CD4-positive, alpha-beta T cell treated with Interleukin-4 for 1 hour (primary cell): Measurements from ENCODE around the gene PIGU.

Experiments used
- DNase-seq, 2 donors: peaks; one replicate each; pipeline ENCODE4 v3.0.0-alpha.2; 2020 to 2022

Gene PIGU

DNA sequence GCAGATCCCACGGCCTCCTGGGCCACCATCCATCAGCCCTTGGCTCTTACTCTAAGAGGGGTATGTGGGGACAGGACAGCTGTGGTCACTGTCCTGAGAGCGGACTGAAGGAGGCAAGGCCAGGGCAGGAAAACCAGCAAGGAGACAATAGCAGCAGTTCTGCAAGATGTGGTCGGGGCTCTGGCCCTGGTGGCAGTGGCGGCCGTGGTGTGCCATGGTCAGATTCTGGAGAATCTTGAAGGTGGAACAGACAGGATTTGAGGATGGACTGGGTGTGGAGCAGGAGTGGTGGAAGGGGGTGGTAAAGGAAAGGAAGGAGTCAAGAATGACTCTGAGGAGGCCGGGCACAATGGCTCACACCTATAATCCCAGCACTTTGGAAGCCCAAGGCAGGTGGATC, 124.3 kb downstream of the PIGU start:
- no peak for DNase-seq

DNA sequence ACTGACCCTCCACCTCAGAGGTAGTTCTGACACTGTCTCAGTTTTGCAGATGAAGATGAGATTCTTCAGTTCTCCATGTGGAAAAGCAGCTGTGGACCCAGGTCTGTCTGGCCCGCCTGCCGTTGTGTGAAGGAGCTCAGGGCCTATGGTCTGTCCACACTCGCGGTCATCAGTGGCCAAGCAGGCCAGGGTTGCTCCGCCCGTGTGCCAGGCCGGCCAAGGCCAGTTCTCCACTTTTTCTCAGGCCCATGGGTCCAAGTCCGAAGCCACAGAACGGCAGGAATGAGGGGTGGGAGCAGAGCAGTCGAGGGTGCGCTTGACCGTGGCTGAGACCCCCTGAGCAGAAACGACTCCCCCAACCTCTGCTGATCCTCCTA, 127.0 kb downstream of the PIGU start:
- DNase-seq, result no peak

DNA sequence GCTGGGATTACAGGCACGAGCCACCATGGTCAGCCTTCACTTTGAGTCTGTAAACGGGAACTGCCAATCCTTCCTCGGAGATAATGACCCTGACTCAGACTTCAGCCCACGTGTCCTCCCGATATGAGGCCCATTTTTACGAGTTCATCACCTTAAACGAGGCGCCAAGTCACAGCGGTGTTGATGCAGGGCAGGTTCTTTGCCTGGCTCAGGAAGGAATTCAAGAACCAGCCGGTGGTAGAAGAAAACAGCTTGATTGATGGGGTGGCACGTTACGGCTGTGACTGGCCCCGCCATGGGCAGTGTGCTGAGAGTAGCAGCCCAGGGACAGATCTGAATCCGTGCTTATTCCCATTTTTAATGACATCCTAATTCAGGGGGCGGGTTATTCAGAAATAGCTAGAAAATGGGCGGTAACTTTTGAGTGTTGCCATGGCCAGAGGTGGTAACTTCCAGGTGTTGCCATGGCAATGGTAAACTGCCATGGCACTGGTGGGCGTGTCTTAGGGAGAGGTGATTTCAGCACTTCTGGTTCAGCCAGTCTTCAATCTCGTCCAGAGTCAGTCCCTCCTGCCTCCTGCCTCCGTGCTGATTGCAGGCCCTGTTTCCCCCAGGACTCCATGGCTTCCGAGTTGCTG, 127.5 kb downstream of the PIGU start:
- peak in 1 of 2 donors; percentile 33 for DNase-seq

DNA sequence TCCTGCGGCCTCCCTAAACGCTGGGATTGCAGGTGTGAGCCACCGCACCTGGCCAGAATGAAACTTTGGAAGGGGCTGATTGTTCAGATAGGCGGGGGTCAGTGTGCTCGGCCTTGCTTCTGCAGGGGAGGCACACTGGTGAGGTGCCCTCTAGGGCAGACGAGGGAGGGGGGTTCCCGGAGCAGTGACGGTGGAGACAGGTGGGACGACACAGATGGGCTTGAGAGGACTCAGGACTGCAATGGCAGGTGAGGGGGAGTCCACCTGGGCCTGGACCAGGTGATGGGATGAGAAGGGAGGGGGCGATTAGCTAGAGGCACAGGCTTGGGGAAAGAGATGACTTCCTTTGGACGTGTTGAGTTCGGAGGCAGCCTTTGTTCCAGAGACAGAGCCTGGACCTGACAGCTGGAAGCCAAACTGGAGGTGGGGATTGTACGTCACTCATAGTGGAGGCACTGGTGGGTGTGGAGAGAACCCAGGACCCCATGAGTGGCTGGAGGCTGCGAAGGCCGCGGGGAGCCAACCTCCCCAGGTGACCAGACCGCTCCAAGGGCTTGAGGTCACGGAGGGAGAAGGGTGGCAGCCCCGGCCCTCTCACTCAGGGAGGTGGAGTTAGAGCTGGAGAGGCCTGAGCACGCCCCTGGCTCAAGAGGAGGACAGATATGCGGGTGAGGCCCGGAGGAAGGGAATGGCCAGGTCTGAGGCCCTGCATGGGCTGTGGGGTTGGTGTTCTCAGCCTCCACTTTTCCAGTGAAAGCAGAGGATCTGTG, 128.9 kb downstream of the PIGU start:
- DNase-seq, result no peak

DNA sequence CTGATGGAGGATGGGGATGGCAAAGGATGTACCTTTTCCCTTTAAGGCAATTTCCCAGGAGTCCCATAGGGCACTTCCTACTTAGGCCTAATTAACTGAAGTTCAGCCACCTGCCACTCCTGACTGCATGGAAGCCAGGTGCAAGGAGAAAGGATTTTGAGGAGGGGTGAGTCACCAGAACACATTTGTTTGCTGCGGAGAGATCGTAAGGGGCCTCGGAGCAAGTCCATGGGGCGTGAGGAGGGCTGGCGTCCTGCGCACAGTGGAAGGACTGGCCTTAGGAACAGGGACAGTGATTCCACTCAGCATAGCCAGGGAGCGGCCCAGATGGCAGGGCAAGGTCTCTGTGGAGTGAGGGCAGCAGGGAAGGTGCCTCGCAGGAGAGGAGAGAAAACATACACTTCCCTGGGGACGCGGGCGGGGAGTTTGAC, 130.1 kb downstream of the PIGU start:
- no peak for DNase-seq

DNA sequence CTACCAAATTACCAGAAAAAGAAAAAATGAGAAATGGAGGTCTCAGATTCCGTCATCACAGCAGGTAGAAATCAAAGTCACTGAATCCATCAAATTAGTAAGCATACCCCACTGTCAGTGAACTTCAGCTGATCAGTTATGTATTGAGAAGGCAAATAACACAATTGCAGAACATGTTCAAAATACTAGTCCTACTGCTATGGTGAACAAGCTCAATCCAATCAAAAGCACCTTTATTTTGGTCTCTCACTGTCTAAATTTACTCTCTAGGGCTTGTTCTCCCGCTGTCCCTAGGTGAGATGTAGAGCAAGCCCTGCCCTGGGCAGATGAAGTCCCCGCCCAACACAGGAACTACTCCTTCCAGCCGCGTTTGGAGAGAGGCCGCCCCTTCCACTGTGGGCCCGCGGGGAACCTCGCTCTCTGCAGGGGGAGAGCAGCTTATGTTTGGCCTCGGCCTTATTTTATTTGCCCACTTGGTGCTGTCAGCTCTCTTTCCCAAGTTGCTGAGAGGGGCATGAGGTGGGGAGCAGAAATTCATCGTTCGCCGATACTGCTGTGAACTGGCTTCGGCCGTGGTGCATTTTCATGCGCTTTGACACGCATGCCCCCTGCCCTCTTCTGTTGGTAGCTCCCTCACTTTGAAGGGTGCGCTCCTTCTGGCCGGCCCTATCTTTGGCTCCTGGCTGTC, 132.6 kb downstream of the PIGU start:
- DNase-seq, result no peak

DNA sequence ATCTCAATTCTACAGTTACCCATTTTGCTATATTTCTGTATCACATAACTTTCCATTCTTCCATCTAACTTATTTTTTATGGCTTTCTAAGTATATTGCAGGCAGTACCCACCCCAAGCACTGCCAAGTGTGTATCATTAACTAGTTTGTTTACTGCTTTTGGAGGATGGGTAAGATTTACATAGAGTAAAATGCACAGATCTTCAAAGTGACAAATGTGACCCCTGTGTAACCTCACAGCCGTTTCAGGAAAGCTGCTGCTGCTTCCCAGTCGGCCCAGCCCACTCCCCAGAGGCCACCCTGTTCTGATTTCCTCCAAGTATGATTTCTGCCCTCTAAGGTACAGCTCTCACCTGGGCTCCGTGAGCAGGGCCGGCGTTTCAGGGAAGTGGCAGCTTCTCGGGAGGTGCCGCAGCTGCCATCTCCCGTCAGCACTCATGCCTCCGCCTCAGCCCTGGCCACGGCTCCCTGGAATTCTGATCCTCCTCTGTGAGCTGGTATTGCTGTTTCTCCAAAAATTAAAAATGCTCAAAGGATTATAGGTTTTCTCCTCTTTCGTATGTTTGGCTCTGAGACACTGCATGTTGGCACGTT, 133.3 kb downstream of the PIGU start:
- no peak for DNase-seq

DNA sequence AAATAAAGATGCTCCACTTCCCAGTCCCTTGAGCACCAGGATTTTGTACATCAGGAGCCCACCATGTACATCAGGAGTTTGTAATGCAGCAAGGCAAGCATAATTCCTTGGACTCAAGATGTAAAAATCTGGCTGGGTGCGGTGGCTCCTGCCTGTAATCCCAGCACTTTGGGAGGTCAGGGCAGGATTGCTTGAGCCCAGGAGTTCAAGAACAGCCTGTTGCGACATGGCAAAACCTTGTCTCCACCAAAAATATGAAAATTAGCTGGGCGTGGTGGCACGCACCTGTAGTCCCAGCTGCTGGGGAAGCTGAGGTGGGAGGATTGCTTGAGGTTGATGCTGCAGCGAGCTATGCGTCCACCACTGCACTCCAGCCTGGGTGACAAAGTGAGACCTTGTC, 134.5 kb downstream of the PIGU start:
- DNase-seq, result no peak

DNA sequence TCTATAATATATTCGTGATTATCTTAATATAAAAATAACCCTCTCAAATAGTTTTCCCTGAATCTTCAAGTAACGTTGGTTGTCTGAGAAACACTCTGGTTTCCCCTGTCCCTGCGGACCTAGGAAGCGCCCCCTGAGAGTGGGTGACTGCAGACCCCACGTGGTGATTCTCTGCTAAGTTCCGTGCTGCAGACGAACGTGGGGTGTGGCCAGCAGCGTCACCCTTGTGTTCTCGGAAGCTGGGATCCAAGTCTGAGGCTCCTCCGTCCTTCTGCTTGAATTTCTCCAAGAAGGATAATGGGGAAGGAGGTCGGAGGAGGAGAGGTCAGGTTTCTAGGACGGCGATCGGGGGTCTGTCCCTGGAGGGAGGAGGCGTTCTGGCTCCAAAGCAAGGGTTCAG, 135.0 kb downstream of the PIGU start:
- DNase-seq, result no peak

DNA sequence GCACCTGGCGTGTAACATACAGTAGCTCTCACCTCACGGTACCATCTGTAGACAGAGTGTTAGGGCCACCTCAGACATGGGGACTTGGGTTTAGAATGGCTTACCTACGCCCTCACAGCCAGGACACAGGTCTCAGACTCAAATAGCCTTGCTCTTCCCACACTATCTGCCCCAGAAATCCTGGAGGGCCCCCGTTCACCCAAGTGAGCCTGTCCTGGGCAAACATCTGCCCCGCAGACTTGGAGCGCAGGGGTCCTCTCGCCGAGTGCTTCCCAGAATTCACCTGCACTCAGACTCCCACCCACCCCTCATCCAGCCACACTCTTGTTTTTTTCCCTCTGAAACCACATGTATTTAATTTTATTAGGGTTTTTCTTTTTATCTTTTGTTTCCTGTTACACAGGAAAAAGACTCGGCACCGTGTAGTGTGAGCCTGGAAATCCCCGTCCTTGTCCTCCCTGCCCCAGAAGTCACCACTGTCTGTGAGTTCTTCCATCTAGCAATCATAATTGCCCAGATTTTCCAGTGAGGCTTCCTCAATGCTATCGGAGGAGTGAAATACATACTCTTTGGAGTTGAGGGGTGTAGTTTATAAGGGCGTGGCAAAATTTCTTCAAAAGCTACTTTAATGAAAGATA, 135.5 kb downstream of the PIGU start:
- DNase-seq, result peak; percentile 22 to 73

DNA sequence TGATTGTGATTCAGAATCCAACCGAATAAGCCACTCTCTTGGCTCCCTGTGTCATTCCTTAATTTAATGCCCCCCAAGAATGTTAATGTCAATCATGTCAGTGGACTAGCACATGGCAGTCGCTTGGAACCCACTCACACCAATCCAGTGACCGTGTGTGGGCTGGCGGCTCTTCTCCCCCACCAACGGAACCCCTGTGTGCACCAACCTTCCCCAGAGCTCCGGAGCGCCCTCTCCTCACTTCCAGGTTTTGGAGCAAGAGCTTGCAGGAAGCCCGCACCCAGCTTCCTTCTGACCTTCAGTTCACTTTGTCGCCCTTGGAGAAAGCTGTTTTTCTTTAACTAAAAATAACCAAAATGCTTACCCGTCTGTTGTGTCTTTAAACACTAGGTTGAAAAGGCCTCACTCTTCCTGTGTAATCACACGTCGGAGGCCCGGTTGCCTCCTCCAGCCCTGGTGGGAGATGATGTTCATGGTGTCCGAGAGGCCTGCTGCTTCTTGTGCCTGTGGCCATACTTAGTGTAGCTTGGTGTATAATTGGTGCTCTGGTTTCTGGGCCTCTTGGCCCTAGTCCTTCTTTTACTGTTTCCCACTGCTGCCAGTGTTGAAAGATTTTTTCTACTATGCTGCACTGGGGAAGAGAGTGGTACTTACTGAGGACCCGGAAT, 136.2 kb downstream of the PIGU start:
- DNase-seq, result no peak

DNA sequence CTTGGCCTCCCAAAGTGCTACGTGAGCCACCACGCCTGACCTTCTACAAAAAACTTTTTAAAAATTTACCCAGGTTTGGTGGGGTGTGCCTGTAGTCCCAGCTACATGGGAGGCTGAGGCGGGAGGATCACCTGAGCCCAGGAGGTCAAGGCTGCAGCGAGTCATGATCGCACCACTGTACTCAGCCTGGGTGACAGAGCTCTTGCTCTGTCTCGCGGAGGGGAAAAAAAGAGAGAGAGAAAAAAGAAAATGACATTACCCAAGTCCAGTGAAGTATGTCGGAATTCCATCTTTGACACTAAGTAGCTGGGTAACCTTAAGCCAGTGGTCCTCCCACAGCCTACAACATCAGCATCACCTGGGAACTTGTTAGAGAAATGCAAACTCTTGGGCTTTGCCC, 137.1 kb downstream of the PIGU start:
- no peak for DNase-seq

DNA sequence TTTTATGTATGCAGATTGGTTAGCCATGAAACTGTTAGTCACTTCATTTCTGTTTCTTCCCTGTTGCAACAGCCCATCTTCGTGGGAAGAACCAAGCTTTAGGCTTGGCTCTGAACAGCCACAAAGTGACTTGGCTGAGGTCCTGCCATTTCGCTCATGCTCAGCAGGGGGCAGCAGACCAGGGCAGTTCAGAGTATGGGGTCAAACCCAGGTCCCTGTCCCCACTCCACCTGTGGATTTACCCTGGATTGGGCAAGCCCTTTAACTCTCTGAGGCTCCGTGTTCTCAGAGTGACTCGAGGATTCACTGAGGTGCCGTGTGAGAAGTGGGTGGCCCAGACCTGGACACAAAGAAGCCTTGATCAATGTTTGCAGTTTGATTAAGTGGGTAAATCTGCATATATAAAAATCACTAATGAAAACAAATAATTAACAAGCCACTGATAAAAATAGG, 138.2 kb downstream of the PIGU start:
- peak; percentile 52 to 57 for DNase-seq

DNA sequence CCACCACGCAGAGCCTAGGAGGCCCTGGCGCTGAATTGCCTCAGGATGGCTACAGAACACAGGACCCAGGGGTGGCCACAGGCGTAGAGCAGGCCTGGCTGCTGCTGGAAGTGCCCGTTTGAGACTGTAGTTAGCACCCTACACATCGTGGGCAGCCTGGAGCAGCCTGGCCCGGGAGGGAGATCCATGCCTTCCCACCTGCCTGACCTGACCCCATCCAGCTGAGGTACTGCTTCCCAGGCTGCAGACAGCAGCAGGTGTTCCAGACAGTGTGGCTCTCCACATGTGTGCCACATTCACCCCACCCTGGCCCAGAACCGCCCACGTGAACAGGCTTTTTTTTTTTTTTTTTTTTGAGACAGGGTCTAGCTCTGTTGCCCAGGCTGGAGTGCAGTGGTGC, 139.2 kb downstream of the PIGU start:
- DNase-seq, result no peak

DNA sequence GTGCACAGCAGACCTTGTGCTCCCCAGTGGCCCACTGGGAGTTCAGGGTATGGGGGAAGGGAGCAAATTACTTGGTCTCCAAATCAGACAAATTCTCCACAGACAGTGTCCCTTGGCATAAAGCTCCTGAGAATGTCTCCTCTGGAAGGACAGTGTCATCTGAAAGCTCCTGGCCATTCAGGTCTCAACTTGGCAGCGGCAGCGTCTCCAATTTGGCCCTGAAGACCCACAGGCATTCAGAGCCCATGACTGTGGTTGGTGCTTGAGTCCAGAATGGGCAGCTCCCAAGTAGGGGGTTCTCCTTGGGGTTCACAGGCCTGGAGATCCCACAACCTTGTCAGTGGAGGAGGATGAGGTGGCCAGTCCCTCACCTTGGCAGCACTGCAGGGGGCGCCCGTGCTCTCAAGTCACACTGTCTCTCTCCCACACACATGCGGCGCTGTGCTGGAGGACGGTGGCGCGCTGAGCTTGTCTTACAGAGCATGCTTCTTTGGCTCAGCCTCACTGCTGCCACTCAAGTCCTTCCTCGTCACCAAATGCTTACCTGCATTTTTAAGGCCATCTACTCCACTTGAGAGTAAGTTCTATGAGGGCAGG, 140.0 kb downstream of the PIGU start:
- peak; percentile 30 to 52 for DNase-seq

DNA sequence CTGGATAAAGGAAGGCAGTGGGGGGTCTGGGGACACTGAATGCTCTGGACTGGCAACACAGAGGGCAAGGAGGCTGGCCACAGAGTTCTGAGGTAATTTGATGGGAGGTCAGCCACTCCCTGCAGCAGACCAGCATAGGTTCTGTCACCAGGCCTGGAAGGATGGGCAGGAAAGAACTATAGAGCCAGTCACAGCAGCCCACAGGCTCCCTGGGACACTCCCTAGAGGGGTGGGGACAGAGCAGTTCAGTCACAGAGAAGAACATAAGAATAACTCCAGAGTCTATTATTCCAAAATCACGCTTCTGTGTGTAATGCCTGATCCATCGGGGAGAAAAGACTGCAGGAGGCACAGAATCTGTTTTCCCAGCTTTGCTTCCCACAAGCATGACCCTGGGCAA, 141.0 kb downstream of the PIGU start:
- DNase-seq, result no peak

DNA sequence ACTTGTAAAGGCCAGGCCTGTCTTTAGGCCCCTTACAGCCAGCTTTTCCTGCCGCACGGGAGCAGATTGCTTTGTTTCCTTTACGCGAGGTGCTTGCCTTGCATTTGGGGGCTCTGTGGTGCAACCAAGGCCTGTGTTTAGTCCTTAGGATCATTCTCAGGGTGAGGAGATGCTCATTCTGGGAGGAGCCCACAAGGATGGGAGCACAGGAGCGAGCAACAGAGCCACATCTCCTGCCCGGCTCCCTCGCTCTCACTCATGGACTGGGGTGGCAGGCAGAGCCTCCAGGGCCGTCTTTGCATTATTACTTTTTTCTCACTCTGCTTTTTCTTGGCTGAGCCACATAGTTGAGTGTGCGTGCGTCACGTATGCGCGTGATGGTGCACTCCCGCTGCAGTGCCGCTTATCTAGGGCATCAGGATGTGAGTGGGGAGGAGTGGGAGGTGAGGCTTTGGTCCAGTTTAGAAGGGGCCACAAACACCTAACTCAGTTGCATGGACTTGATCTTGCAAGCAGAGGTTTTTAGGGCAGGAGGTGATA, 141.5 kb downstream of the PIGU start:
- DNase-seq, result no peak

DNA sequence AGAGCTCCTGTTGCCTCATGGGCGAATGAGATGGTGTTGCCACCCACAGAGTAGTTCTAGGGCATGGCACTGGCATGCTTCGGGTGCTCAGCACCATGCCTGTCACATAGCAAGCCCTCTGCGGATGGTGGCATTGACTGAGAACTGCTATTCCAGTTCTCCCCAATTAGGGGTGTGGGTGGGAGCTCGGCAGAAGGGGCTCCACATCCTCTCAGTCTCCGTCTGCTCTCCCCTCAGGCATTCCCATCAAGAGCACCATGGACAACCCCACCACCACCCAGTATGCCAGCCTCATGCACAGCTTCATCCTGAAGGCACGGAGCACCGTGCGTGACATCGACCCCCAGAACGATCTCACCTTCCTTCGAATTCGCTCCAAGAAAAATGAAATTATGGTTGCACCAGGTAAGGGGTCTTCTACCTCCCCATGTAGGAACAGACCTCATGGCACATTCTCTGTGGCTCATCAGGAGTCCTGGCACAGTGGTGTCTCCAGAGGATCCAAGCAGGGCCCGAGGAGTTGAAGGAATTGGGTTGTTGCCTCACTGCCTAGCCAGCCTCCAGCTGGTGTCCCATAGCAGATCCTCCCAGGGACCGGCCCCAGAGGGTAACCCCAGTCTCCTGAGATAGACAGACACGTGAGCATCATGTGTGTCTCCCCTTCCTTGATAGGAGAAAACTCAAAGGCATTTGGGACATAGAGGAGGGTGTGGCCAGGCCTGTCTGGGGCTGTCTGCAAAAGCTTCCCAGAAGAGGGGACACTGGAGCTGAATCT, 142.3 kb downstream of the PIGU start:
- no peak for DNase-seq

DNA sequence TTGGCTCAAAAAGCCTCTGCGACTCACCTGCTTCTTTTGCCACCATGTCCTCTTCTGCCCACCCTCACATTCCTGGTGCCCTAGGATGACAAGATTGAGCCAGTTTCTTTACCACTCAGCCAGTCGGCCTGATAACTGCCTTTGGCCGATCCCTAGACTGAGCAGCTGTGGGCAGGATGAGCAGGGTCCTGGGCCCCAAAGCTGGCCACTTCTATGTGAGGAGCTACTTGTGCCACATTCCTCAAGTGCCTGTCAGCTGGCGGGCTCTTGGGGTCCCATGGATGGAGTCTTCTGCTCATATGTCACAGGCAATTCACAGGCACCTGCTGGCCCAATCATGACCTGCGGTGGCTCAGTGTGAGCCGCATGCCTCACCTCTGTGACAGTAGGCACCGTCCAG, 144.1 kb downstream of the PIGU start:
- no peak for DNase-seq

DNA sequence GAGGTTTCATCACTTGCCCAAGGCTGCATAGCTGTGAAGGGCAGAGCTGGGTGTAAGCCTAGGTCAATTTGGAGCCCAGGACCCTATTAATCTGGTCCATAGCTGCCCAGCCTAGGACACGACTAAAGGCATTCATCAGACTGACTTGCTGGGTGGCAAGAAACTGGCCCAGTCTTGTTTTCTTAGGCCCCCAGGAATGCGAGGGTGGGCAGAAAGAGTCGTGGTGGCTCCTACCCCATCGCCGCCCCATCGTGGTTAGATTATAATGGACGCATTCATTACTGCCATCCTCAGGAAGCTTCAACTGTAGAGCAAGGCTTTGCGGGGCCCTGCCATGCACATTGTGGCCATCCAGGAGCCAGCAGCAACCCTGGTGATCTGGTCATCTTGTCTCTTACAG, 144.6 kb downstream of the PIGU start:
- no peak for DNase-seq
